Transverse colon (tissue), 4 donors: Measurements from ENCODE around the gene RPGR.

ENCODE experiments used
- EP300 ChIP-seq: sonication (generic); formaldehyde crosslinking; IDR thresholded peaks from one replicate; pipeline ENCODE4 v1.6.1; 2017; ENCODE audit warnings: antibody characterized with exemption, low read depth
- POLR2A ChIP-seq: fragments of 450-650 bp; IDR thresholded peaks from one replicate; pipeline ENCODE4 v1.6.1; 2016; ENCODE audit warnings: antibody characterized with exemption, mild to moderate bottlenecking, moderate library complexity
- POLR2AphosphoS5 ChIP-seq, 3 donors: sonication (generic); formaldehyde crosslinking; IDR thresholded peaks; one replicate each; pipeline ENCODE4 v1.6.1; 2016; ENCODE audit warnings: antibody characterized with exemption in 3 of 3
- TF ChIP-seq, protein P1 (sequence below), 5 experiments: fragments of 200-600 bp in 3 of 5; fragments of 450-650 bp in 2 of 5; sonication (generic) in 3 of 5; IDR thresholded peaks; 1 replicate in 2 of 5; 2 replicates in 3 of 5; pipeline ENCODE4 v1.5.1; 2016 to 2017; ENCODE audit warnings: antibody characterized with exemption in 5 of 5, inconsistent platforms in 3 of 5, mild to moderate bottlenecking in 2 of 5, moderate library complexity in 1 of 5

DNA sequence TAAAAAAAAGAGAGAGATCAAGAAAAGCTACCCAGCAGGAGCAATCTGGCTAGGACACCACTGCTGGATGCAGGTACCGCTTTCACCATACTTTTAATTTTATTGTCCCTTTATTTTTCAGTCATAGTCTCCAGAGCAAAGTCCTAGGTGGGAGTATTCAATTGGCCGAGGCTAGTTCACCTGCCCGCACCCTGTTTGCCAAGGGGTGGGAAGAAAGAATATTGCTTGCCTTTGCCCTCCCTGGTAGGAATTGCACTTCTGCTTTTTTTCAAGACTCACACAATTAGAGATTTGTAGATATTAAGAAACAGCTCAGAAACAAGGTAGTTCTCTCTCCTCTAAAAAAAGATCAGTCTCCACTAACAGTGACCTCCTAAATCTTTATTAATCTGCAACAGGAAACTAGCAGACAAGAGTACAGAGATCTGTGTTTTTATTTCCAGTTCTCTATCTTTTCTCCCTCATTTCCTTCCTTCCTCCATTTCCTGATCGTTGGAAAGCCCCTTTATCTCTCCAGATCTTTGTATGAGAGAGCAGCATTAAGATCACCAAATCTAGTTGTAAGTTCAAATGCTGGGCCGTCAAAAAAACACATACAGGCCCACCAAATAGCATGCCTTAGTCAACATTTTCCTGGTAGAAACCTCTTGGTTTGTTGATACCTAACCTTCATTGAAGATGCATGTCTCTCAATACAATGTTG, 9.4 kb upstream of the RPGR start:
- TF ChIP-seq, protein P1, sequence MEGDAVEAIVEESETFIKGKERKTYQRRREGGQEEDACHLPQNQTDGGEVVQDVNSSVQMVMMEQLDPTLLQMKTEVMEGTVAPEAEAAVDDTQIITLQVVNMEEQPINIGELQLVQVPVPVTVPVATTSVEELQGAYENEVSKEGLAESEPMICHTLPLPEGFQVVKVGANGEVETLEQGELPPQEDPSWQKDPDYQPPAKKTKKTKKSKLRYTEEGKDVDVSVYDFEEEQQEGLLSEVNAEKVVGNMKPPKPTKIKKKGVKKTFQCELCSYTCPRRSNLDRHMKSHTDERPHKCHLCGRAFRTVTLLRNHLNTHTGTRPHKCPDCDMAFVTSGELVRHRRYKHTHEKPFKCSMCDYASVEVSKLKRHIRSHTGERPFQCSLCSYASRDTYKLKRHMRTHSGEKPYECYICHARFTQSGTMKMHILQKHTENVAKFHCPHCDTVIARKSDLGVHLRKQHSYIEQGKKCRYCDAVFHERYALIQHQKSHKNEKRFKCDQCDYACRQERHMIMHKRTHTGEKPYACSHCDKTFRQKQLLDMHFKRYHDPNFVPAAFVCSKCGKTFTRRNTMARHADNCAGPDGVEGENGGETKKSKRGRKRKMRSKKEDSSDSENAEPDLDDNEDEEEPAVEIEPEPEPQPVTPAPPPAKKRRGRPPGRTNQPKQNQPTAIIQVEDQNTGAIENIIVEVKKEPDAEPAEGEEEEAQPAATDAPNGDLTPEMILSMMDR (IDR thresholded peaks at IDR 0.05): no peak
- TF ChIP-seq EP300: no peak
- peak in 1 of 3 donors; percentile 14 for TF ChIP-seq POLR2AphosphoS5 (IDR thresholded peaks at IDR 0.05)
- no peak for TF ChIP-seq POLR2A
